Metanephros (tissue), 2 donors: ENCODE measurements around the gene NOS2. TPM values are rescaled to one million over a fixed set of nuclear protein-coding genes. Genes with fewer than 3 reads are reported as not detected.

Experiments
- small RNA-seq: library from RNA; depleted of rRNA; stranded (forward); fragments of <200 nt; gene quantifications from one replicate; pipeline ENCODE3, GENCODE V24; 2014; ENCODE audit warnings: low replicate concordance
- total RNA-seq: library from RNA; depleted of rRNA; stranded (reverse); fragments of >200 nt; gene quantifications from one replicate; pipeline ENCODE4 v1.2.3, GENCODE V29; 2014

NOS2 gene
- total RNA-seq = 2.3 TPM

GRCh38 chr17:27800522-27800921 lies at the start of gene NOS2:
Gene NOS2, minus strand, starts transcription at chr17:27800529. Its CDS starts 1,720 bp downstream, at chr17:27798809.

Small RNA genes lying within 50 kb of the gene (small RNA-seq; reads per million reads assigned to genes)
- gene AC130289.1 (not detected), gene AC130289.2 (not detected)

Other genes with a start within 250 kb of the NOS2 start
- 12.8 TPM for gene LGALS9, start 169.3 kb downstream of the NOS2 start, total RNA-seq
- gene LYRM9, start 92.8 kb upstream of the NOS2 start, total RNA-seq = 18.2 TPM
- gene NLK, start 242.1 kb upstream of the NOS2 start, total RNA-seq = 46.9 TPM